Measurements from ENCODE around the gene EPHA1.
"Not testable (repeated sequence)": the region's sequence is repeated elsewhere in the genome, so short reads cannot be mapped to it uniquely, and the experiment has no call there.

The EPHA1 gene

DNA sequence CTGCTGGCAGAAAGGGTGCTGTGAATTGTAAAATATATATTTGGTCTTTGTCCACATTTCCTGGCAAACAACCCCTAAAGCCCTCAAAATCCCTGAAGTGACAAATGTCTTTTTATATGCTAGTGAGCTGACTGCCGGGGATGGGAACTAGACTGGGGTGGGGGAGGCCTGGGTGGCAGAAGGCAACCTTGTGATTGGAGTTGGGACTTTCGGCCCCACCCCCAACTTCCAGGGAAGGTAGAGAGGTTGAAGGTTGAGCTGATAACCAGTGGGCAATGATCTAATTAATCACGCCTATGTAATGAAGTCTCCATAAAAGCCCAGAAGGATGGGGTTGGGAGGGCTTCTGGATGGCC lies 2.7 kb downstream of the EPHA1 start:
- H3K4me1 ChIP-seq (ENCODE audit: insufficient read depth, poor library complexity, severe bottlenecking), result peaks cover 4% of the 10 kb centered on the region
- no peaks in the 10 kb centered on the region for H3K27me3 ChIP-seq (ENCODE audit: insufficient read depth, poor library complexity, severe bottlenecking)
- no peak overlapping the region for H3K4me3 ChIP-seq (ENCODE audit: severe bottlenecking)
- DNase-seq (ENCODE audit: low spot score), result no peak
- H3K27ac ChIP-seq (ENCODE audit: poor library complexity, severe bottlenecking), result no peak overlapping the region
- H3K36me3 ChIP-seq (ENCODE audit: low read depth), result peaks cover 29% of the 10 kb centered on the region; the same call in 1 of the 2 replicates
- no peaks in the 10 kb centered on the region for H3K9me3 ChIP-seq (ENCODE audit: severe bottlenecking)
- TF ChIP-seq, protein P1, sequence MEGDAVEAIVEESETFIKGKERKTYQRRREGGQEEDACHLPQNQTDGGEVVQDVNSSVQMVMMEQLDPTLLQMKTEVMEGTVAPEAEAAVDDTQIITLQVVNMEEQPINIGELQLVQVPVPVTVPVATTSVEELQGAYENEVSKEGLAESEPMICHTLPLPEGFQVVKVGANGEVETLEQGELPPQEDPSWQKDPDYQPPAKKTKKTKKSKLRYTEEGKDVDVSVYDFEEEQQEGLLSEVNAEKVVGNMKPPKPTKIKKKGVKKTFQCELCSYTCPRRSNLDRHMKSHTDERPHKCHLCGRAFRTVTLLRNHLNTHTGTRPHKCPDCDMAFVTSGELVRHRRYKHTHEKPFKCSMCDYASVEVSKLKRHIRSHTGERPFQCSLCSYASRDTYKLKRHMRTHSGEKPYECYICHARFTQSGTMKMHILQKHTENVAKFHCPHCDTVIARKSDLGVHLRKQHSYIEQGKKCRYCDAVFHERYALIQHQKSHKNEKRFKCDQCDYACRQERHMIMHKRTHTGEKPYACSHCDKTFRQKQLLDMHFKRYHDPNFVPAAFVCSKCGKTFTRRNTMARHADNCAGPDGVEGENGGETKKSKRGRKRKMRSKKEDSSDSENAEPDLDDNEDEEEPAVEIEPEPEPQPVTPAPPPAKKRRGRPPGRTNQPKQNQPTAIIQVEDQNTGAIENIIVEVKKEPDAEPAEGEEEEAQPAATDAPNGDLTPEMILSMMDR (IDR thresholded peaks at IDR 0.05; ENCODE audit: poor library complexity, severe bottlenecking), result no peak
- no peak for ATAC-seq (ENCODE audit: low read depth)

DNA sequence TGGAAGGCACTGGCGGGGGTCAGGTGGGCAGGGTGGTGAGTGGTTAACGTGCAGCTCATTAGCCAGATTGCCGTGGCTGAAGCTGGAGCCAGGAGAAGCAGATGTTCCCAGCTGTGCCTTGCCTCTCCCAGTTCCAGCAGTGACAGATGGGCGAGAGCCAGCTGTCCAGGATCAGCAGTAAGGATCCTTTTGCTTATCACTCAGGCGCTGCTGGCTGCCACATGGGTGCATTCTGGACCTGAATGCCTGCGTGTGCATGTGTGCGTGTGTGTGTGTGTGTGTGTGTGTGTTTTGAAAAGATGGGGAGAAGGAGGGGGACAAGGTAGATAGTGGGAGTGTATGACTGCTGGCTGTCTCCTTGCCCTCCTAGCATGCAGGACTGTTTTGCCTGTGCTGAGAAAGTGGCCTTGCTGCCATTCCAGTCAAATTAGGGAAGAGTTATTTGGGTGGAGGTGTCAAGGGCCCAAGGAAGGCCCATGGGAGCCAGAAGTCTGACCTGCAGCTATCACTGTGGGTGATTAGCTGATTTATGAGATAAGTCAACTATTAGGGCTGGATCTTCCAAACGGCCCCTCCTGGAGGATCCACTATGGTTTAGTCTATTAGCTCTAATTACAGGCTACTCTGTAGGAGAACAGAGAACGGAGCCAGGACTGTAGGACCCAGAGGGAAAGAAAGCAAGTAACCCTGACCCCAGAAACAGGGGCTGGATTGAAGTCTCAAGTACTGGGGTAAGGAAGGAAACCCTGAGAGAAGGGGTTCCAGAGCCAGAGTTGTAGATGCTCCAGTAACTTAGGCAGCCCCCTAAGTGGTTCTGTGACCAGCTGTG lies 3.3 kb downstream of the EPHA1 start:
- H3K36me3 ChIP-seq (ENCODE audit: low read depth), result peaks cover 35% of the 10 kb centered on the region
- no peak overlapping the region for H3K27ac ChIP-seq (ENCODE audit: poor library complexity, severe bottlenecking)

GRCh38 chr7:143402233-143402632 lies 6.4 kb downstream of the EPHA1 start:
- ATAC-seq (ENCODE audit: low read depth); H3K9me3 ChIP-seq (ENCODE audit: severe bottlenecking); H3K4me3 ChIP-seq (ENCODE audit: severe bottlenecking); H3K27me3 ChIP-seq (ENCODE audit: insufficient read depth, poor library complexity, severe bottlenecking); H3K4me1 ChIP-seq (ENCODE audit: insufficient read depth, poor library complexity, severe bottlenecking); H3K27ac ChIP-seq (ENCODE audit: poor library complexity, severe bottlenecking); DNase-seq (ENCODE audit: low spot score): not testable (repeated sequence)
- H3K36me3 ChIP-seq (ENCODE audit: low read depth), result peaks cover 59% of the 10 kb centered on the region

More for the DNA sequence above, 3.3 kb downstream of the EPHA1 start:
- no peaks in the 10 kb centered on the region for H3K27me3 ChIP-seq (ENCODE audit: insufficient read depth, poor library complexity, severe bottlenecking)
- peaks cover 4% of the 10 kb centered on the region for H3K4me1 ChIP-seq (ENCODE audit: insufficient read depth, poor library complexity, severe bottlenecking)
- TF ChIP-seq, protein P1 (IDR thresholded peaks at IDR 0.05; ENCODE audit: poor library complexity, severe bottlenecking), result no peak
- ATAC-seq (ENCODE audit: low read depth) (no peak), DNase-seq (ENCODE audit: low spot score) (no peak)
- H3K9me3 ChIP-seq (ENCODE audit: severe bottlenecking), result no peaks in the 10 kb centered on the region
- no peak overlapping the region for H3K4me3 ChIP-seq (ENCODE audit: severe bottlenecking)

- DNase-seq (ENCODE audit: low spot score) (no peak), ATAC-seq (ENCODE audit: low read depth) (no peak)
- no peak overlapping the region for H3K4me3 ChIP-seq (ENCODE audit: severe bottlenecking)
- H3K4me1 ChIP-seq (ENCODE audit: insufficient read depth, poor library complexity, severe bottlenecking), result no peaks in the 10 kb centered on the region
- no peaks in the 10 kb centered on the region for H3K27me3 ChIP-seq (ENCODE audit: insufficient read depth, poor library complexity, severe bottlenecking)
- TF ChIP-seq, protein P1 (IDR thresholded peaks at IDR 0.05; ENCODE audit: poor library complexity, severe bottlenecking), result no peak
- peaks cover 57% of the 10 kb centered on the region for H3K36me3 ChIP-seq (ENCODE audit: low read depth)
- H3K27ac ChIP-seq (ENCODE audit: poor library complexity, severe bottlenecking), result no peak overlapping the region
- H3K9me3 ChIP-seq (ENCODE audit: severe bottlenecking), result no peaks in the 10 kb centered on the region
Observed at GRCh38 chr7:143401265-143401664, 7.4 kb downstream of the EPHA1 start.

DNA sequence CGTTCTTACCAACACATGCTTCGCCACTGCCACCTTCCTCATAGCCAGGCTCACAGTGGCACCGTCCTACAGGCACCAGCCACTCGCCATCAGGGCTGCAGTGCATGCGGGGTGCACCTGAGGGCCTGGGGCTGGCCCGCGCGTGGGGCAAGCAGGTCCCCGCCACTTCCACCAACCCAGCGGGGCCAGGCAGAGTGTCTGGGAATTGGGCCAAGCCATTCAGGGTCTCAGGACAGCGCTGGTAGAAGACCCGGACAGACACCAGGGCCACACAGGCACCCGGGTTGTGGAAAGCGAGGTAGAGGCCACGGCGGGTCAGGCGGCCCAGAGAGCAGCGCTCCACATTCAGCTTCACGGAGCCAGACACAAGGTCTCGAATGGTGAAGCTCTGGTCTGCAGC lies 9.0 kb downstream of the EPHA1 start:
- Histone ChIP-seq H3K9me3 (ENCODE audit: severe bottlenecking) (no peaks in the 10 kb centered on the region), H3K4me3 (ENCODE audit: severe bottlenecking) (no peak overlapping the region), H3K27me3 (ENCODE audit: insufficient read depth, poor library complexity, severe bottlenecking) (no peaks in the 10 kb centered on the region), H3K4me1 (ENCODE audit: insufficient read depth, poor library complexity, severe bottlenecking) (no peaks in the 10 kb centered on the region), H3K27ac (ENCODE audit: poor library complexity, severe bottlenecking) (no peak overlapping the region), H3K36me3 (ENCODE audit: low read depth) (peaks cover 65% of the 10 kb centered on the region)
- TF ChIP-seq, protein P1 (IDR thresholded peaks at IDR 0.05; ENCODE audit: poor library complexity, severe bottlenecking), result no peak
- ATAC-seq (ENCODE audit: low read depth) (no peak), DNase-seq (ENCODE audit: low spot score) (no peak)

Data from RWPE2 (cell line).